Activated effector memory CD4-positive, alpha-beta T cell treated with anti-CD3 and anti-CD28 coated beads, Interleukin-2, amount 50 U/mL, for 16 hours (primary cell): Measurements from ENCODE around the gene DDX49.

Experiments
- DNase-seq: peaks from one replicate; pipeline ENCODE4 v3.0.0-alpha.2; 2020

Gene DDX49

GRCh38 chr19:18919086-18919899 is at the start of gene DDX49, which contains the start of gene COPE:
TSS of gene DDX49 (plus strand) at chr19:18919715. CDS start at chr19:18919742, 27 bp downstream.
TSS of gene COPE (minus strand) at chr19:18919387. CDS start at chr19:18919348, 39 bp downstream.
- DNase-seq: peak; percentile 99

GRCh38 chr19:18869781-18870530 is 49.6 kb upstream of the DDX49 start:
- no peak for DNase-seq

- DNase-seq: no peak
Observed at GRCh38 chr19:18870531-18871172, 48.9 kb upstream of the DDX49 start.

- DNase-seq: no peak
Observed at GRCh38 chr19:18871543-18871942, 48.0 kb upstream of the DDX49 start.

GRCh38 chr19:18875726-18876125 is 43.8 kb upstream of the DDX49 start:
- DNase-seq: no peak

DNA sequence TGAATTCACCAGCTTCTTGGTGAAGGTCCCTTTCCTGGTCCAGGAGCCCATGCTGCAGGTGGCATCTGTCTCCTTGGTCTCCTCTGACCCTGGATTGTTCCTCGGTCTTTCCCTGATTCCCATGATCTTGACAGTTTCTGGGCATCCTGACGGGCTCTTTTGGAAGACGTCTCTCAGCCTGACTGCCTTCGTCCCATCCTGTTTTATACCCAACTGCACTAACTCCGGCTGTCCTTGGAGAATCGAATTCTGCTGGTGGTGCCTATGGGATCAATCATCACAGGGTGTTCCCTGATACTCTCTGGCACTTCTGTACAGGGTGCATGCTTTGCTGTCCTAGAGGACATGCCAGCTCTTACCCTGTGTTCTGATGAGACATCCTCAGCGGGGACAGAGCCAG is 42.6 kb upstream of the DDX49 start:
- DNase-seq: no peak

- DNase-seq: no peak
Observed at GRCh38 chr19:18878058-18878797, 41.3 kb upstream of the DDX49 start.

GRCh38 chr19:18878858-18879578 is 40.5 kb upstream of the DDX49 start:
- no peak for DNase-seq

- no peak for DNase-seq
Observed at GRCh38 chr19:18879579-18880373, 39.7 kb upstream of the DDX49 start.

DNA sequence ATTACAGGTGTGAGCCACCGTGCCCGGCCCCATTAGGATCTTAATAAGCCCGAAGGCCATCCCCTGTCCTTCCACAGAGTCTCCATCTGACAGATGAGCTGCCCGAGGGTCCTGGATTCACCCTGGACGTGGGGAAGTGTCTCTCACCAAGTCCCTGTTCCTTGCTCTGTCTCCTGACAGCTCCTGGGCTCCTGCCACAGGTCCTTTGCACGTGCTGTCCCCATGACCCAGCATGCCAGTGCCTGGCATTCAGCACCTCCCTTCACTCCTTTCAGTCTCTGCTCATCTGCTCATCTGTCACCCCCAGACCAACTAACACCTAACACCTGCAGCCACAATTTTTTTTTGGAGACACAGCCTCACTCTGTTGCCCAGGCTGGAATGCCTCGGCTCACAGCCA is 38.0 kb upstream of the DDX49 start:
- no peak for DNase-seq

DNA sequence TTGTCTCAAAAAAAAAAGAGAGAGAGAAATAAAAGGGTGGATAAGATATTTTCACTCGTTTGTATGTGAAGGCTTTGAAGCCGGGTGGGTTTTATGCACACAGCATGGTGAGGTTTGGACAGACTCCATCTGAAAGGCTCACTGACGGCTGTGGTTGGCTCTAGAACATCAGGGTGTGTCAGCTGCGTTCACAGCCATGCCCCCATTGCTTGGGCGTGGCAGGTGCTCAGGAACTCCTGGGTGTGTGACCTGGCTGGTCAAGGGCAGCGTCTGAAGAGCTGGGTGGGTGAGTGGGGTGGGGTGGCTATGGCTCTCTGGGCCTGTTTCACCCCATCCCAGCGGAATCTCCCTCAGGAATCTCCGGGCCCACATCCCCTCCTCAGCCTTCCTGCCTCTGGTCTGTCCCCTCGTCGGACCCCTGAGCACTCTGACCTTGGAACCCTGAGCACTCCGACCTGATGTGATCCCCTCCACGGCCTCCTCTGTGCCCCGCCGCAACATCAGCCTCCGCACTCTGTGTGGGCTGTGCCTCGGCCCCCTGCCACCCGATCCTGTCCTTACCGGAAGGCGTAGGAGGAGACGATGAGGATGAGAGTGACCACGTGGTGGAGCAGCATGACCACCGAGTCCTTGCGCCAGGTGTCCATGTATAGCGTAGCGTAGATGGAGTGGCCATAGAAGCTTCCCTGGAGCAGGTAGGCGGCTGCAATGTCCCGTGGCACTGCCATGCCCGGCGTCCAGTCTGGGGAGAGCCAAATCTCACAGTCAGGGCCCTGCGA is 35.8 kb upstream of the DDX49 start:
- DNase-seq: no peak

DNA sequence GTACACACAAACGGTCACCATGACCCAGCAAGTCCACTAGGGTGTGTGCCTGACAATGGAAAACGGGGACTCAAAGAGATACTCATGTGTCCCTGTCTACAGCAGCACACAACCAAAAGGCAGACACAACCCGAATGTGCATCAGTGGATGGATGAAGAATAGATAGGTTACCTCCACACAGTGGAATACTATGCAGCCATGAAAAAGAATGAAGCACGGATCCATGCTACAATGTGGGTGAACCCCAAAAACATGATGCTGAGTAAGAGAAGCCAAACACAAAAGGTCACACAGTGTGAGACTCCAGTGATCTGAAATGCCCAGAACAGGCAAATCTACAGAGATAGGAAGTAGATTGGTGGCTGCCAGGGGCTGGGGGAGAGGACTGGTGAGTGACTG is 32.5 kb upstream of the DDX49 start:
- no peak for DNase-seq

- no peak for DNase-seq
Observed at GRCh38 chr19:18889949-18890745, 29.4 kb upstream of the DDX49 start.

DNA sequence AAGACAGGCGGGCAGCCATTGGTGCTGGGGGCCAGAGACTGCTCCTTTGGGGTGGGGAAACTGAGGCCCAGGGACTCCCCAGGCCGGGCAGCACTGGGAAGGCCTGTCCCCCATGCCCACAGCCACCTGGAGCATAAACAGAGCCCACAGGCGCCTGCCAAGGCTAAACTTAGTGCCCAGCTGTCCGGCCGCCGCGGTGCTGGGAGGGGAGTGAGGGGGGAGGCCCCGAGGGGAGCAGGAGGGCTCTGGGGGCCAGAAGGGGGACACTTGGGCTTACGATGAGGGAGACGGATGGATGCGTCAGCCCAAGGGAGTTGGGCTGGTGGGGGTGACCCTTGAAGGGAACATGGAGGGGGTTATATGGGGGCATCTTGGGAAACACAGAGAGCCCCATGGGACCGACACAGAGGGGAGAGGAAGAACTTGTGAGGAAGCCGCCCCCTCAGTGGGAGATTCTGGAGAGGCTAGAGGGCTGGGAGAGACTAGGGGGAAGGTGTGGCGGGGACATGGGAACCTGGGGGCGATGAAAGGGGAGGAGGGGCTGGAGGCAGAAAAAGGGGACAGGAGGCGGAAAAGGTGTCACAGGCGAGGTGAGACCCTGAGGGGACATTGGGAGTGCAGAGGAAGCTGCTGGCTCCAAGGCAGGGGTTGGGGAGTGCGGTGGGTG is 25.8 kb upstream of the DDX49 start:
- DNase-seq: no peak

GRCh38 chr19:18894254-18895037 is 25.1 kb upstream of the DDX49 start:
- no peak for DNase-seq

DNA sequence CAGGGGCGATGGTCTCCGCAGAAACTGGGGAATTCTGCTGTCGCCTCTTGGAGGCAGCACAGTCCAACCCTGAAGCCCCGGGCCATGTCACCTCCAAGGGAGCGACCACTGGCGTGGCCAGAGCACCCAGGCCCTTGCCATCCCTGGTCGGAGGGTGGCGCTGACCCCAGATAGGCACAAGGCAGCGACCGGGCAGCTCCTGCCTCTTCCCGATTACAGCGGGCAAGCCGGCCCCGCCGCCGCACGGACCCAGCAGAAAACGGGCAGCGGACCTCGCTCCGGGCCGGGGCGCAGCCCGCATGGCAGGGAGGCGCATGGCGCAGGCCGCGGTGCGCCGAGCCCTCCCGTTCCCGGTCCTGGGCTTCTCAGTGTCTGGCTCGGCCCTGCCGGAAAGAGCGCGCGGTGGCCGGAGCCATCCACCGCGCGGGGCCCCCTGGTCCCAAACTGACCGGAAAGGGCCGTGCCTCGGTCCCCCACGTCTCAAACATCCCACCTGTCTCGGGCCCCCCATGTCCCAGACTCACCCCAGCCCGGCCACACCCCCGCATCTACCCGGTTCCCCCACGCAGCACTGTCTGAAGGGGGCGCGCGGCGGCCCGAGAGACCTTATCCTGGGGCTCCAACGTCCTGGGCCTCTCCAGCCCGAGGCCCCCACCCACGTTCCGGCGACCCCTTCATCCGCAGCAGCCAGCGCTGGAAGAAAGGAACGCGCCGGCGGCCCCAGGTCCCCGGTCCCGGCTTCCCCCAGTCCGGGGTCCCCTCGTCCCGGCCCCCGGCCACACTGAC is 24.3 kb upstream of the DDX49 start:
- no peak for DNase-seq

DNA sequence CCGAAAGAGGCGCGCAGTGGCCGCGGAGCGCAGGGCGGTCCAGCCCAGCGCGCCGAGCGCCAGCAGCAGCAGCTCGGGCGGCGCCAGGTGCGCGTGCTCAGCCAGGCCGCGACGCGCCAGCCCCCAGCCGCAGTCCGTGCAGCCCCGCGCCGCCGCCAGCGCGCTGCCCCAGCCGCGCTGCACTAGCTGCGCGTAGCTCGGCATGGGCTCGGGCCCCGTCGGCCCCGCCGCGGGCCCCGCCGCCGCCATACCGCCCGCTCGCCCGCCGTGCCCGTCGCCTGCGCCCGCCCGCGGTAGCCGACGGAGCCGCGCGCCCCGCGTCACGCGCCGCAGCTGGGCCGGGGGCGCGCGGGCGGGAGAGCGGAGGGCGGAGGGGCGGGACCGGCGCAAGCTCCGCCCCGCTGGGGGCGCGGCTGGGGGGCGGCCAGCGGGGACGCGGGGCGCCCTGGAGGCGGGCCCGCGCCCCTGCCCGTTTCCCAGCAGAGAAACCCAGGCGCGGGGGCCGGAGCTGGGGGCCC is 23.6 kb upstream of the DDX49 start, which contains the start of gene CERS1:
Gene CERS1, minus strand, starts transcription at position 335 of the 518 bp plus-strand sequence. Its CDS starts 86 bp downstream, at position 249.
- DNase-seq: no peak
